Activated CD4-positive, alpha-beta T cell treated with anti-CD3 and anti-CD28 coated beads, Interleukin-2, Interleukin-4, amounts not matched to agents 100 ng/mL and 50 ng/mL, durations not matched to agents 16 hours and 8 hours (primary cell): ENCODE data around the gene PRICKLE3.
"Not testable (repeated sequence)": the region's sequence is repeated elsewhere in the genome, so short reads cannot be mapped to it uniquely, and the experiment has no call there.

ENCODE experiments used
- DNase-seq: peaks from one replicate; pipeline ENCODE4 v3.0.0-alpha.2; 2020; ENCODE audit warnings: low spot score

Gene PRICKLE3

GRCh38 chrX:49179358-49179757 lies 6.8 kb downstream of the PRICKLE3 start:
- DNase-seq, result no peak

- DNase-seq, result no peak
Measured at GRCh38 chrX:49178537-49178936, 7.6 kb downstream of the PRICKLE3 start.

- DNase-seq, result no peak
Measured at GRCh38 chrX:49177873-49178480, 8.2 kb downstream of the PRICKLE3 start.

- no peak for DNase-seq
Measured at GRCh38 chrX:49177338-49177833, 8.8 kb downstream of the PRICKLE3 start.

- no peak for DNase-seq
Measured at GRCh38 chrX:49176421-49177326, 9.5 kb downstream of the PRICKLE3 start.

- DNase-seq, result no peak
Measured at GRCh38 chrX:49175435-49176274, 10.5 kb downstream of the PRICKLE3 start.

- DNase-seq, result no peak
Measured at GRCh38 chrX:49174723-49175122, 11.4 kb downstream of the PRICKLE3 start.

- DNase-seq, result not testable (repeated sequence)
Measured at GRCh38 chrX:49173544-49173943, 12.6 kb downstream of the PRICKLE3 start.

GRCh38 chrX:49172280-49172780 lies 13.8 kb downstream of the PRICKLE3 start:
- peak; percentile 67 for DNase-seq

- DNase-seq, result peak; percentile 62
Measured at GRCh38 chrX:49171752-49172279, 14.4 kb downstream of the PRICKLE3 start, which contains the start of gene PLP2. Gene PLP2, plus strand, starts transcription at chrX:49171898. Its CDS starts 103 bp downstream, at chrX:49172001.

- DNase-seq, result no peak
Measured at GRCh38 chrX:49167740-49168108, 18.4 kb downstream of the PRICKLE3 start.

- DNase-seq, result peak; percentile 73
Measured at GRCh38 chrX:49166914-49167739, 19.0 kb downstream of the PRICKLE3 start.

GRCh38 chrX:49165901-49166881 lies 20.0 kb downstream of the PRICKLE3 start:
- peak; percentile 77 for DNase-seq

GRCh38 chrX:49164589-49165360 lies 21.4 kb downstream of the PRICKLE3 start:
- DNase-seq, result no peak

- peak; percentile 80 for DNase-seq
Measured at GRCh38 chrX:49163555-49164419, 22.4 kb downstream of the PRICKLE3 start.

- DNase-seq, result no peak
Measured at GRCh38 chrX:49162620-49163019, 23.6 kb downstream of the PRICKLE3 start, which contains the start of gene MAGIX. Gene MAGIX, plus strand, starts transcription at chrX:49162758. Its CDS starts 132 bp downstream, at chrX:49162890.

- DNase-seq, result no peak
Measured at GRCh38 chrX:49161632-49162031, 24.5 kb downstream of the PRICKLE3 start.

- no peak for DNase-seq
Measured at GRCh38 chrX:49160908-49161307, 25.3 kb downstream of the PRICKLE3 start.
